NCI-H526 (cell line): ENCODE data around the gene HSH2D.

Source experiments
- DNase-seq, 2 experiments: peaks; one replicate each; lab custom pipeline; 2025; lab: John Stamatoyannopoulos, UW

HSH2D gene

GRCh38 chr19:16193466-16193865 is 50.0 kb downstream of the HSH2D start:
- DNase-seq = peak; percentile 88 to 92

GRCh38 chr19:16197188-16197621 is 53.7 kb downstream of the HSH2D start:
- no peak for DNase-seq

GRCh38 chr19:16197622-16198369 is 54.3 kb downstream of the HSH2D start, which contains the start of gene AP1M1:
Gene AP1M1 (plus strand): TSS chr19:16197911. CDS start chr19:16198027, 116 bp downstream.
- DNase-seq = peak; percentile 88 to 95

- no peak for DNase-seq
Observed at GRCh38 chr19:16198370-16198651, 54.8 kb downstream of the HSH2D start.

- no peak for DNase-seq
Observed at GRCh38 chr19:16199275-16199932, 55.9 kb downstream of the HSH2D start.

GRCh38 chr19:16200038-16201010 is 56.8 kb downstream of the HSH2D start:
- no peak for DNase-seq

GRCh38 chr19:16201011-16201391 is 57.5 kb downstream of the HSH2D start:
- DNase-seq = no peak

GRCh38 chr19:16202320-16203255 is 59.1 kb downstream of the HSH2D start:
- no peak for DNase-seq

GRCh38 chr19:16203256-16204004 is 59.9 kb downstream of the HSH2D start:
- DNase-seq = no peak

GRCh38 chr19:16204005-16204294 is 60.5 kb downstream of the HSH2D start:
- DNase-seq = no peak

- no peak for DNase-seq
Observed at GRCh38 chr19:16205205-16206045, 61.9 kb downstream of the HSH2D start.

GRCh38 chr19:16206046-16206605 is 62.6 kb downstream of the HSH2D start:
- DNase-seq = no peak

GRCh38 chr19:16206637-16207036 is 63.2 kb downstream of the HSH2D start:
- DNase-seq = no peak

- DNase-seq = no peak
Observed at GRCh38 chr19:16207063-16207462, 63.6 kb downstream of the HSH2D start.

GRCh38 chr19:16207490-16208025 is 64.1 kb downstream of the HSH2D start:
- DNase-seq = no peak
